ENCODE data around the gene BEST1.

GRCh38 chr11:61958590-61958989 lies 8.4 kb downstream of the BEST1 start:
- TF ChIP-seq CTCF (IDR thresholded peaks at IDR 0.05; ENCODE audit: low read length) (no peak), EZH2 (optimal IDR thresholded peaks at IDR 0.05; ENCODE audit: low read depth, low read length) (no peak), EZH2phosphoT487 (IDR thresholded peaks at IDR 0.05; ENCODE audit: low read length) (no peak)
